Measurements from ENCODE around the gene TSFM.
A peak's percentile ranks its signal among the peaks of the same experiment; 100 is the strongest.

TSFM gene

DNA sequence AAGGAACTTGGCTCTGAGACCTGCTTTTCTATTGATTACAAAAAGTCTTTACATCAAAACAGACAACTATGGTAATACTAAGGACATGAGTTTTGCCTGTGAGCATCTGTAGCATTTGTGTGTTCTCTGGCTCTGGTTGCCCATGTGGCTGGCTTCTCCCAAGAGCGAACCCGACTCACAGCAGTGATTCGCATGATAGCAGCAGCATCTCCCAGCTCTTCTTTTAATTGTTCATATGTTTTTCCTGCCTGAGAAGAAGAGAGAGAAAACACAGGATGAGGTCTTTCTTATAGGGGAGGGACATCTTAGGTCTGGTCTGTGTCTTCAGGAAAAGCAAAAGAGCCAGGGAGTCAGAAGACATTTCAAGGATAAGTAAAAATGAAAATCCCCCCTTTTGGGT lies 18.4 kb downstream of the TSFM start:
- no peak overlapping the region for H3K4me3 ChIP-seq (ENCODE audit: low read depth, low read length)
- TF ChIP-seq, protein P1, sequence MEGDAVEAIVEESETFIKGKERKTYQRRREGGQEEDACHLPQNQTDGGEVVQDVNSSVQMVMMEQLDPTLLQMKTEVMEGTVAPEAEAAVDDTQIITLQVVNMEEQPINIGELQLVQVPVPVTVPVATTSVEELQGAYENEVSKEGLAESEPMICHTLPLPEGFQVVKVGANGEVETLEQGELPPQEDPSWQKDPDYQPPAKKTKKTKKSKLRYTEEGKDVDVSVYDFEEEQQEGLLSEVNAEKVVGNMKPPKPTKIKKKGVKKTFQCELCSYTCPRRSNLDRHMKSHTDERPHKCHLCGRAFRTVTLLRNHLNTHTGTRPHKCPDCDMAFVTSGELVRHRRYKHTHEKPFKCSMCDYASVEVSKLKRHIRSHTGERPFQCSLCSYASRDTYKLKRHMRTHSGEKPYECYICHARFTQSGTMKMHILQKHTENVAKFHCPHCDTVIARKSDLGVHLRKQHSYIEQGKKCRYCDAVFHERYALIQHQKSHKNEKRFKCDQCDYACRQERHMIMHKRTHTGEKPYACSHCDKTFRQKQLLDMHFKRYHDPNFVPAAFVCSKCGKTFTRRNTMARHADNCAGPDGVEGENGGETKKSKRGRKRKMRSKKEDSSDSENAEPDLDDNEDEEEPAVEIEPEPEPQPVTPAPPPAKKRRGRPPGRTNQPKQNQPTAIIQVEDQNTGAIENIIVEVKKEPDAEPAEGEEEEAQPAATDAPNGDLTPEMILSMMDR (IDR thresholded peaks at IDR 0.05; ENCODE audit: borderline replicate concordance, insufficient read depth, low read depth, low read length): no peak

DNA sequence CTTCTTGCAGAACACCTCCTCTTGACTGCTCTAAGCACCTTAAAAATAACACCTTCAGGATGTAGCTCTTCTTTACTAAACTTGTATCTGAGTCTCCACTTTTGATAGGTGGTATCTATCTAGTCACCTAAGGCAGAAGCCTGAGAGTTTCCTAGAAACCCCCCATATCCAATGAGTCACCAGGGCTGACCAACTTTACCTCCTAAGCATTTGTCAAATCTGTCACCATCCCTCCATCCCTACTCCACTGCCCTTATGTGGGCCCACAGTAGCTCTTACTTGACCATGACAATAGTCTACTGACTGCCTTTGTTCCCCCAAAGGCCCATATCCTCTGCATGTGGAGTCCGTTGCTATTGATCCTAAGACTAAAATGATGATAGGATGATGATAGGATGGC lies 20.0 kb downstream of the TSFM start:
- TF ChIP-seq, protein P1 (IDR thresholded peaks at IDR 0.05; ENCODE audit: borderline replicate concordance, insufficient read depth, low read depth, low read length): no peak
- H3K4me3 ChIP-seq (ENCODE audit: low read depth, low read length): no peak overlapping the region

DNA sequence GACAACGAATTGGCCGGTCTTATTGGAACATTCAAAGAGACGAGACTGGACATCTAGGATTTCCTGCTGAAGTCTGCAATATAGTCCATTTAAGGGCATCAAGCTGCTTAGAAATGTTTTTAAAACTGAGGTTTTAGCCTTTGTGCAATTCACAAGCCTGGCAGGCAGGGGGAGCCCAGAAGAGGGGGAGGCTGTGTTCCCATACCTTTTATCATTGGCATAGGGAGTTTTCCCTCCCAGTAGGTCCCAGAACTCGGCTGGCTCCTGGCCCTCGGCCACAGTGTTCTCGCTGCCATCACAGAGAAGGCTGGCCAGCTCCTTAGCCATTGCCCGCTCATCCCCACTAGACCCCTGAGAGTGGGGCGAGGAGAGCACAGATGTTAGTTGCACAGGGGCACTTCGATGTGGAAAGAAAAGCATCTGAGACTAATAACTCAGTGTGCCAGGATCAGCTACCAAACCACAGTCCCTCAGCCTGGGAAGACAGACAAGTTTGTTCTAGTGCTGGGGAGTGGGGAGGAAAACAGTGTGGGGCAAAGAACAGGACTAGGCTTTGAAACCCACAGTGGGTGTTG lies 20.8 kb downstream of the TSFM start:
- TF ChIP-seq, protein P1 (IDR thresholded peaks at IDR 0.05; ENCODE audit: borderline replicate concordance, insufficient read depth, low read depth, low read length): peak; percentile 80
- no peak overlapping the region for H3K4me3 ChIP-seq (ENCODE audit: low read depth, low read length)

DNA sequence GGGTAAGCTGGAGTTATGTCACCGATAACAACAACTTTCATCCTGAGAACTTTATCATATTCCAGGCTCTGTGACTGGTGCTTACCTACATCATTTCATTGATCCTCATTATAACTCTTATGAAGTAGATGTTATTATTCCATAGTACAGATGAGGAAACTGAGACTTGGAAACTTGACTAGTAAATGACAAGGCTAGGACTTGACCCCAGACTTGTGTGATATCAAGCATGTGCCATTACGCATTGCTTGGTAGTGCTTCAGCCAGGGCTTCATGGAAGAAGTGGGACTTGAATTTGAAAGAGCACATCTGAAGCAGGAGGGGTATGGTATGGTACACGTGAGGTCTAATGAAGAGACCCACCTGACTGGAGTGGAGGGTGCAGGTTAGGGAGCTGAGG lies 24.1 kb downstream of the TSFM start:
- TF ChIP-seq, protein P1 (IDR thresholded peaks at IDR 0.05; ENCODE audit: borderline replicate concordance, insufficient read depth, low read depth, low read length): no peak
- H3K4me3 ChIP-seq (ENCODE audit: low read depth, low read length): no peak overlapping the region

DNA sequence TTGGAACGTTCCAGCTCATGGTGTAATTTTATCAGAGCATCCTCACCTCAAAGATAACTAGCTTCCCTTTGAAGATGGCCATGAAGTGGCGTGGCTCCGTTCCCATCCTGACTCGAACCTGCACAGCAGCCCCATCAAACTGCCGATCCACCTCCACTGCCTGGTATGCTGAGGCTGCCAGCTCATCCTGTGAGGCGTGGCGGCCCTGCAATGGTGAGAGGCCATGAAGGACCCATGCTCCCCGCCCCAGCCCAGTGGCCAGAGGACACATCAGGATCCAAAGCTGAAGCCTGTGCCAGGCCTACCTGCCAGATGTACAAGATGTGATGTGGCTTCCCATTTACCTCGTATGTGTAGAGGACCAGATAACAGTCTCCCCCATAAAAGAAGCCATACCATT lies 24.7 kb downstream of the TSFM start:
- no peak overlapping the region for H3K4me3 ChIP-seq (ENCODE audit: low read depth, low read length)
- TF ChIP-seq, protein P1 (IDR thresholded peaks at IDR 0.05; ENCODE audit: borderline replicate concordance, insufficient read depth, low read depth, low read length): no peak

DNA sequence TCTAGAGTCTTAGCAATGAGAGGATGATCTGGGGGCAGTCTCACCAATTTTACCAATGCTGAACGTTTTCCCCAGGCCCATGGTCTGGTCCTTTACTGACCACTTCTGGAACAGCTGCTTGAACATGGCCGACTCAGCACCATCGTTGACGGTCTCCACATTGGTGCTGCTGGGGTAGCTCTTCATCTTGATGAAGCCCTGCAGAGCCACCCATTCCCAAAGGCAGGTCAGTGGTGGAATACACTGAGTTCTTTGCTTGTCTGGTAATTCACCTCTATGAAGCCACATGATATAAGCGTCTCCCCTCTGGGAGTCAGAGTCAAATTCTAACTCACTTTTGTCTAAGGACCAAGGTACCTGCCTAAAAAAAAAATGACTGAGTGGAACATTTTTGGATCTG lies 25.8 kb downstream of the TSFM start:
- H3K4me3 ChIP-seq (ENCODE audit: low read depth, low read length): no peak overlapping the region
- TF ChIP-seq, protein P1 (IDR thresholded peaks at IDR 0.05; ENCODE audit: borderline replicate concordance, insufficient read depth, low read depth, low read length): no peak

DNA sequence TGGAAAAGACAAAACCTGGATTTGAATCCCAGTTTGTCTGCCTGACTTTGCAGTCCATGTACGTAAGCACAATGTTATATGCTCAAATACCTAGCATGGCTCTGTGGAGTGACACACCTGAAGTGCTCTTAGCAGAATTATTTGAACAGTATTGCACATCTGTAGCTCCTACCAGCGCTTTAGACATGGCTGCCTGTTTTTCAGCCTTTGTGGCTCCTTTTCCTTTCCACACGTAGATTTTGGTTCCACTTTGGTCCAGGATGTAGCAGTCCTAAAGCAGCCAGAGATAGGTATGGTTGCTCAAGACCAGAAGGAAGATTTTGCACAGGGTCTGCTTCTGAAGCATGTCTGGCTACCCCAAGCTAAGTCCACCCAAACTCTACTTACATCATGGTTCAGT lies 26.8 kb downstream of the TSFM start:
- TF ChIP-seq, protein P1 (IDR thresholded peaks at IDR 0.05; ENCODE audit: borderline replicate concordance, insufficient read depth, low read depth, low read length): no peak
- no peak overlapping the region for H3K4me3 ChIP-seq (ENCODE audit: low read depth, low read length)
